Muscle of back (tissue), 11 donors: ENCODE data around the gene LLPH. TPM values are rescaled to one million over a fixed set of nuclear protein-coding genes. Genes with fewer than 3 reads are reported as not detected.

Experiments used
- DNase-seq, 3 donors: peaks; one replicate each; pipeline versions ENCODE4 v3.0.0 to v3.0.0-alpha.2; 2013
- polyA plus RNA-seq, 10 donors: library from polyadenylated mRNA; unstranded; fragments of 120-200 nt; gene quantifications; one replicate each; pipeline ENCODE4 v1.2.1, GENCODE V29; 2013; ENCODE audit not compliant: insufficient read length in 10 of 10

Gene LLPH
- polyA plus RNA-seq, 10 donors, result 23.6 to 37.7 (median 29.0) TPM

DNA sequence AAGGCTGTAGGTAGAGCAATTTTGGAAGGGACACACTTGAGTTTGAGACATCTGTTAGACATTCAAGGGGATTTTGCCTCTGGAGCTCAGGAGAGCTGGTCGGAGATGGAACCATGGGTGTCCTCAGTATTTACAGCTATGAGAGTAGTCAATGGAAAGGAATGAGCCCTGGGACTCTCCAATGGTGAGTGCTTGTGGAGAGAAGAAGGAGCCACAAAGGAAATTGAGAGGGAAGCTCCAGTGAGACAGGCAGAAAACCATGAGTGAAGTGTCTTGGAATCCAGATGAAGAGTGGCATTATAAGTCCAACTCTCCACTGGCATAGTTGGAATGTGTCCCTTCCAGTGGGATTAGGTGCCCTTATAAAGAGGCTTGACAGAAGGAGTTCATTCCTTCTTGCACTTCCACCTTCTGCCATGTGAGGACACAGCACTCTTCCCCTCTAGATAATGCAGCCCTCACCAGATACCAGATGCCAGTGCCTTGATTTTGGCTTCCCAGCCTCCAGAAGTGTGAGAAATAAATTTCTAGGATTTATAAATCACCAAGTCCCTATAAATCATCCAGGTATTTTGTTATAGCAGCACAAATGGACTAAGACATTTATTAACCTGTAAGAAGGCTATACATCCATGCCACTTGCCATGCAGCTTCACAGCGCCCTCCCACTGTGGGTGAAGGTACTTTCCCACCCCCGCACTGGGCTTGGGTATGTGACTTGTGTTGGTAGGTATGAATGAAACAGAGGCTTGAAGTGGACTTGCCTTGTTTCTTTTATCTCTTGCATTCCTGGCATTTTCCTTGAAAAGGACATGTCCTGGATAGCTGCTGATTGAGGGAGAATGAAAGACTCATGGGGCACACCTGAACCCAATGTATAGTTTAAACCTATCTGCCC, 27.3 kb downstream of the LLPH start:
- DNase-seq, result no peak

DNA sequence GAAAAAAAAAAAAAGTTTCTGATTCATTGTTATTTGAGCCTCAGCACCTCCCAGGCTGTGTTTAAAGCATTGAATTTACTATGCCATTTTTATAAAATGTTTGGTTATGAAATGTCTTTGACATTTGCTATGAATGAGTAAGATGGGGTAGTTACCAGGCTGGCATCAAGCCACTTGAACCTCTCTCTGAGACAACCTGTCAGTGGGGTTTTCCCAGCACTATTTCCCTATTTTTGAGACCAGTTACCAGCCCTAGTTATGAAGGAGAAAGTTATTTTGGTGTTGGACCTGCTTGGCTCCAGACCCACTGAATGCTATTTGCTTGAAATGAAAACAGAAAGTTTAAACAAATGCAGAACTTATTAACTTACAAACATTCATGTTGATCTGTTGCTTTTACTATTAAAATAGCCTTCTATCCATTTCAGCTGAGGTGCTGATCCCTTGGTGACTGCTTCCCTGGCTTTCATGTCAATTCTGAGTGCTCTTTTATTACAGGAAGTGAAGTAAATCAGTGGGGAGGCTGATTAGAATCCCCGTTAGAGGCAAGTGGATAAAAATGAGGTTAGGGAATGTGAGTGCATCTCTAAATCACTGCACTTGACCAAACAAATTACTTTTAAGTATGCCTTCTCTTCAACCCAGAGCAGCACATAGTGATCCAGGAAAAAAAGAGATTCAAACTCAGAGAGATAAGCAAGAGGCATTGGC, 37.8 kb downstream of the LLPH start:
- no peak for DNase-seq

DNA sequence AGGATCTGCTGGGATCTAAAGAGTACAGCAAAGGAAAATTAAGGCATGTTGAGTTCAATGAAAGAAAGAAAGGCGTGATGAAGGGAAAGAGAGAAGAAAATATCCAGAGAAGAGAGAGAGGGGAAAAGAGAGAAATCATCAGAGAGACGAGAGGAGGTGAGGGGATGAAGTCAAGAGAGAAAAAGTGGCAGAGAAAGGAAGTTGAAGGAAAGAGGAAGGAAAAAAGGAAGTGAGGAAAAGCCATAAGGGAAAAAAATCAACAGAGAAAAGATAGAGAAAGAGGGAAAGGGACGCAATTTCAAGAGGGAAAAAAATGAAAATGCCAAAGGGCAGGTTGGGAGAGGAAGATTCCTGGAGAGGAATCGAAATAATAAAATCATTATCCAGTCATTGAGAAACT, 40.4 kb downstream of the LLPH start:
- DNase-seq, result no peak

DNA sequence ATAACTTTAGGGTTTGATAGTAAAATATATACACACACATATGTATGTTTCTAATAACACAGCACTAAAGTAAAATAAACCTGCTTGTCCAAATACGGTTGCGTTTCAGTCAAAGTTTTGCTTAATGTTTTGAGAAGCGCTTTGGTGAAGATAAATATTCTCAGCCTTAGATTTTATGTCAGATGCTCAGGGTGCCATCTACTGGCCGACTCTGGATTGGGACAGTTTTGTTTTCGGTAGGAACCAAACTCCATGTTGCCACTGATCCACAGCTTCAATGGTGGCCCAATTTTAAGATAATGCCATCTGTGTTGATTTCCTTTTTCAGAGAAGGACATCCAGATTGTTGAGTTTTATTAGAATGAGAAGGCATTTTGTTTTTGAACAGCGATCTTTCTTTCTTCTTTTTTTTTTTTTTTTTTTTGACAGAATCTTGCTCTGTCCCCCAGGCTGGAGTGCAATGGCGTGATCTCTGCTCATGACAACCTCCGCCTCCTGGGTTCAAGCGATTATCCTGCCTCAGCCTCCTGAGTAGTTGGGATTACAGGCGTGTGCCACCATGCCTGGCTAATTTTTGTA, 43.1 kb downstream of the LLPH start:
- DNase-seq, result peak; percentile 74 to 87 (median 76)

DNA sequence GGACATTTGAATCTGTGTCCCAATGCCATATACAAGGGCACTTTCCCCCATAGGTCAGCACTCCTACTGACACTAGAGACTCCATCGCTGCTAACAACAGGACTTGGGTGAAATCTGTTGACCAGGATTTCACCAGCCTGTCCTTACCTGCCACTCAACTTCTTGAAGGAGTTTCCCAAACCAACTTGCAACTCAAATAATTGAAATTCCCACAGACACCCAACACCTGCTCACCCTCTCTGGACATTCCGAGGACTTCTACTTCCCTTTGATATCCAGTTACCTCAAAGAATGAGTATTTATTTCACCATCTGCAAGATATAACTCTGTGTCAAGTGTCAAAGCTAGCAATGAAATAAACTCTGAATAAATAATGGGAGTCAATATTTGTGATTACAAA, 44.6 kb downstream of the LLPH start:
- no peak for DNase-seq

DNA sequence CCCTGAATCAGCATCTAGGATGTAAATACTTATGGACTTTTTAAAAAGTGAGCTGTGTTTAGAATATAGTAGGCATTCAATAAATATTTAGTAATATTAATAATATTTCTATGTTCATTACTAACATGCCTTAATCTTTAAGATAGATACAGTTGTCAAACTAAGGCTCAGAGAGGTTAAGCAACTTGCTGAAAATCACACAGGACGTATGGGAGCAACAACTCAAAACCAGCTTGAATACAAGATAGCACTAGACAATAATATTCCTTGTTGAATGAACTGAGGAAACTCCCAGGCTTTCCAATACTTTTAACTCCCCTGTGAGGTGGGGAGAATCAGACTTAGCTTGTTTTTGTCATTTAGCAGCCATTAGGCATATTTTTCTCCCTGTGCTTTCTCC, 45.3 kb downstream of the LLPH start:
- no peak for DNase-seq

DNA sequence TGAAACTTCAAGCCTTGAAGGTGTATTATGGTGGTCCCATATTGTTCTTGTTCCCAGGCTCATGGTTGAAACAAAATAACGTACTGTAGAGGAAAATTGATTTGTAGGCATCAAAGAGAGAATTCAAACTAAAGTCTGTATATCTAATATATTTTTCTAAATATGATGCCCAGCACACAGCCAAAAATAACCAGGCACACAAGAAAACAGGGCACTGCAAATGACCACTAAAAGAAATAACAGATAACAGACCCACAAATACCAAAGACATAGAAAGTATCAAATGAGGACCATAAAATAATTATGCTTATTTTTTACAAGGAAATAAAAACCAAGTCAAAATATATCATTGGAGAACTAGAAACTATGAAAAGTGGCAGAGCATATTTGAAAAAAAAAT, 46.8 kb downstream of the LLPH start:
- DNase-seq, result no peak

DNA sequence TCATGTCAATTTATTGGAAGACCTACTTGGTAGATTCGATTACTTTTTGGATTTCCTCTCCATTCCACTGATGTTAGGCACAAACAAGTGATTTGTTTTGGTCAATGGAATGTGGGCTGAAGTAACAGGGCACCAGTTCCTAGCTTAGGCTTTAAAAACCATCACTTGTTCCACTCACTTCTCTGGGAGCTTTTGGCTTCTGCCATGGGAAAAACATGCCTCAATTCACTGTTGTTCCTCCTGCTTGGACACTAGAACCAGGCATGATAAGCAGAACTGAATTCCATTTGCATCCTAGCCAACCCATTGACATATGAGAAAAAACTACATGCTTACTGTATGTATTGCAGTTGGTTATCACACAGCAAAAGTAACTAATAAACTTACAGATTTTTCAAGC, 47.8 kb downstream of the LLPH start:
- DNase-seq, result no peak

DNA sequence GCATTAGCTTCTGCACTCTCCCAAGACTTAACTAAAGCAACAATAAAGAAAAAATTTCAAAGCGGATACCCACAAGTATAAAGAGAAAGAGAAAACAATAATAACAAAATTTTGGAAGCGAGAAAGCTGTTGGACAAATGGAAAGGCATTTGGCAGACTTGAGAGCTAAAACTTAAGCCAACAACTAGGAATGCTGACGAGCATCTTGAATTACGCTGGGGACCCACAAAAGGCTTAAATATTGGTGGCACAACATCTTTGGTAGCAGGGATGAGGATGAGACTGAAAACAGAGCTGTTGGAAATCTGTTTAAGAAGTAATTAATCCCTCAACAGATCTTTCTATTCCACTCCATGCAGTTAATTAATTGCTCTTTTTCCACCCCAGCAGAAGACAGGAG, 49.8 kb downstream of the LLPH start:
- no peak for DNase-seq

DNA sequence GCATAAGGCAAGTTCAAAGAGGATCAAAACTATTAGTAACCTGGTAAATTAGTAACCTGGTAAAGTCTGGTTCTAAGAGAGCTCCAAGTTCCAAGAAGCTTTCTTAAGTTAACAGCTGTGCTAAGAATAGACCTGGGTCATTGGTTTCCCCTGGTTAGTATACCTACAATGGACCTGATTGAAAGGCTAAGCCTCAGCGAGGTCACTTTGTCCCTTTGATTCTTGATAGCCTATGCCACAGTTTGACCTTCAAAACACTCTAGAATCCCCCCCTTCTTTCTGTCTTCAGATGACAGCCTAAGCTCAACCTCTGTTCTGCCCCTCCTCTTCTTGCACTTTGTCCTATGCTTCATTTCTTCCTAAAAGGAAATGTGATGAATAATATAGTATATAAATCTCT, 53.0 kb downstream of the LLPH start:
- no peak for DNase-seq

DNA sequence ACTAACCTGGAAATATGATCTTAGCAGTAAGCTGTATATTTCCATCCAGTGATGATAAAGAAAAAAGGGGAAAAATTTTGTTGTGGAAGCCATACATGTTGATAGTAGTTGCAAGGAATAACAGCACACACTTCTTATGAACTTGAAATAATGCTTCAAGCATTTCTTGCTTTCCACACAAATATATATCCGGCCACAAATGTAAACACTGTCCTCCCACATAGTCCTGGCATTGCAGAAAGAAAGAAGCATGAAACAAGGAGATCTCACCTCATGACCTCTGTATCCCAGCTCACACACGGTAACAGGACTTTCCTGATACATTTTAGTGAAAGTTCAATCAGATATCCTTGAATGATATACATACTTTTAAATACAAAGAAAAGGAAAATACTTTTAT, 56.0 kb downstream of the LLPH start:
- DNase-seq, result no peak

DNA sequence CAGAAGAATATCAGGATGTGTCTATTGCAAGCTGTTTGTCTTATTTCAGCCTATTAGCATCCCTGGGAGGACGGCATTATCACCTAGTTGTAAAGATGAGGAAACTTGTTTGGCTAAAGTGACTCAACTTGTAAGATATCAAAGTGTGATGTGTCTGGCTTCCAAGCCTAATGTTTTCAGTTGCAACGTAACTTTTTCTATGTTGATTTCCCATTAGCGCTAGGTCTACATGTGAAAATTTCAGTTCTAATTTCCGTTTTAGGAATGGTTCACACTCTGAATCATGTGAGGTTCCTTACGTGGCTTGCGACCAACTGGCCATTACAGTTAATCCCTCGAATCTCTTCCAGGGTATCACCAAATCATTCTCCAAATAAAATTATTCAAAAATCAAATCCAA, 58.0 kb downstream of the LLPH start:
- no peak for DNase-seq

DNA sequence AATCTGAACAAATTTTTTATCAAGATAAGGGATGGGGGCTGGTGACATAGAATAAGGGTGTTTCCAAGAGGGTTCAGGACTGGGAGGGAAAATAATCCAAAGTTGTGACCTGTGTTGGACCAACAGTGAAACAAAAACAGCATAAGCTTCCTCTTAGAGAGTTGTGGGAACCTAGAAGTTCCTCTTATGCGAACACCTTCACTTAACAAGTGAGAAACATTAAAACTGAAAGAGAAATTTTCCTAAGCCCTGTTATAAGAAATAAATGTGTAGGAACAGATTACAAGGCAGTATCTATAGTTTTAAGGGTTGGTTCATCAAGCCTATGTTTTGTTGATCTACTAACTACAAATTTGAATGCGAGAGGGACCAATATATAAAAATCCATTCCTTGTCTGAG, 58.4 kb downstream of the LLPH start:
- DNase-seq, result no peak

DNA sequence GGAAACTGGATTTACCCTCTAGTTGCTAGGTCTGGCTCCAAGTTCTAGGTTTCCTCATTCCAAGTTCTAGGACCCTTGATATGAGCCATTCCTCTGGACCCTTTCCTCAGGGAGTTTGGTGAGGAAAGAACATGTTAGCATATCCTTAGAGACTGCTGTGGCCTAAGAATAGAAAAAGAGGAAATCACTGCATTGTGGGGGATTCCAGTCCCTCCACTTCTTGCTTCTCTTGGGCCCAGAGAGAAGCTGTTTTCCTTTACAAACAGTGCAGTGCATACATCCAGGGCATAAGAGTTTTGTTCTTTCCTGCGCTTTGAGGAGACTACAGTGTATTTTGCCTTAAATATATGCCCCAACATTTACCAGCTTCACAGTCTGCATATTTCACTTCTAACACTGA, 59.0 kb downstream of the LLPH start:
- no peak for DNase-seq

DNA sequence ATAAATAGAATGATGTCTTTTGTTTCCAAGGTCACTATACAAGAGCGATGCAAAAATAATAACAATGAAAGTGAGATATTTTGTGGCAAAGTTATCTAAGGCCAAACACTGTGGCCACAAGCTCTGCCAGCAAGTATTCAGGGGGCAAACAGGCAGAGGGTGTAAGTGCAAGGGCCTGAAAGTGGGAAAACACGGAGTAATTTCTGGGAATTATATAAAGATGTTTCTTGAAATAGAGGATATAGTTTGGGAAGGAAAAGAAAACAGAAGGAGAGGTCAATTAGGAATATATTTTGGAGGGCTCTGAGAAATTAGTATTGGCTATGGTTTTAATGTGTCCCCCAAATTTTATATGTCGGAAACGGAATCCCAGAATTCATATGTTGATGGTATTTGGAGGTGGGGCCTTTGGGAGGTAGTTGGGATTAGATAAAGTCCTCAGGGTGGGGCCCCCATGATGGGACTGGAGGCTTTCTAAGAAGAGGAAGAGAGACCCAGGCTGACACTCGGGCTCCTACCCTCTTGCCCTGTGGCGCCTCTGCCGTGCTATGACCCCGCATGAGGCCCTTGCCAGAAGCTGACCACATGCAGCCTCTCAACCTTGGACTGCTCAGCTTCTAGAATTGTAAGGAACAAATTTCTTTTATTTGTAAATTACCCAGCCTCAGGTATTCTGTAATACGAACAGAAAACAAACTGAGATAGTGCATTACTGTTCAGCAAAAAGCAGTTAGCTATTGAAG, 60.0 kb downstream of the LLPH start:
- DNase-seq, result no peak

DNA sequence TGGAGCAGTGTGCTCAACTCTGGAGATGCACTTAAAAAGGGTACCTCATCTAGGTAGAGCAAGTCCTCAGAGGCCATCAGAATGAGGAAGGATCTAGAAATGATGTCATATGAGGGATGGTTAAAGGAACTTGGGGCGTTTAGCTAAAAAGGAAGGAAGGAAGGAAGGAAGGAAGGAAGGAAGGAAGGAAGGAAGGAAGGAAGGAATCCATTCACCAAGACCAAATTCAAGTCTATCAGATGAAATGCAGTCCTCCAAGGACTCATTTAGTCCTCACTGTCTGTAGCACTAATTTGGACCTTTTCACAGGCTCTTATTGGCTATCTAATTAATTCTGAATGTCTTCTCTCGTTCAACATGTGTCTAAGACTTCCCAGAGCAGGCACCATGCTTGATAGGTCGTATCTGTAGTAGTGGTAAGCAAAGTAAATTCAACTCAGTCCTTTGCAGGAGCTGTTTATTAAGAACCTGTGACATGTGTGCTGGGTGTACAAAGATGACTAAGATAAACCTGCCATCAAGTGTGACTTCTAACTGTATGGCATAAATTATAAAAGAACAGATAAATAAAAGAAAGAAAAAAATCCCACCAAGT, 63.5 kb downstream of the LLPH start:
- no peak for DNase-seq

Other genes with a start within 250 kb of the LLPH start
- gene TMBIM4, start 39.2 kb upstream of the LLPH start, polyA plus RNA-seq, result 100 to 1,000 TPM in 1 of 10 donors, 10 to 100 TPM in 9; 64.7 to 101 (median 82.4) TPM
- gene IRAK3, start 58.5 kb upstream of the LLPH start, polyA plus RNA-seq, result 1 to 10 TPM; 2.7 to 8.0 (median 5.6) TPM
- gene HELB, start 171.7 kb upstream of the LLPH start, polyA plus RNA-seq, result 1 to 10 TPM in 8 of 10 donors, under 1 TPM in 2; 0.86 to 3.2 (median 2.1) TPM